COR-L47 (cell line): ENCODE data around the gene BBIP1.

Source experiments
- DNase-seq: peaks from one replicate; lab custom pipeline; 2025; lab: John Stamatoyannopoulos, UW

The BBIP1 gene

GRCh38 chr10:110861930-110862649, 56.9 kb downstream of the BBIP1 start:
- no peak for DNase-seq

- DNase-seq, result no peak
These were observed 57.5 kb downstream of the BBIP1 start for GRCh38 chr10:110861476-110861875.

GRCh38 chr10:110860576-110861241, 58.3 kb downstream of the BBIP1 start:
- no peak for DNase-seq

GRCh38 chr10:110859973-110860376, 59.0 kb downstream of the BBIP1 start:
- no peak for DNase-seq

- no peak for DNase-seq
These were observed 59.6 kb downstream of the BBIP1 start for GRCh38 chr10:110859206-110859972.

- no peak for DNase-seq
These were observed 60.6 kb downstream of the BBIP1 start for GRCh38 chr10:110858297-110858934.

- DNase-seq, result peak; percentile 16
These were observed 61.5 kb downstream of the BBIP1 start for GRCh38 chr10:110857265-110858171.

GRCh38 chr10:110853921-110854605, 64.9 kb downstream of the BBIP1 start:
- DNase-seq, result no peak

- no peak for DNase-seq
These were observed 66.0 kb downstream of the BBIP1 start for GRCh38 chr10:110852947-110853346.

- DNase-seq, result no peak
These were observed 66.6 kb downstream of the BBIP1 start for GRCh38 chr10:110852255-110852896.

GRCh38 chr10:110851020-110851612, 67.9 kb downstream of the BBIP1 start:
- no peak for DNase-seq

GRCh38 chr10:110850099-110850498, 68.9 kb downstream of the BBIP1 start:
- DNase-seq, result no peak
